K562 (cell line): ENCODE data around the gene HIVEP2. TPM values are rescaled to one million over a fixed set of nuclear protein-coding genes. Genes with fewer than 3 reads are reported as not detected.

ENCODE experiments used
- ATAC-seq: fragments of 200-7000 bp; cut with Tn5 transposase; 3 replicates; pipeline ENCODE4 v1.9.1; 2020; ENCODE audit warnings: moderate library complexity
- BruUV-seq: library from RNA; stranded (reverse); fragments of 400-500 nt; replicated peaks from 2 replicates; lab custom pipeline; 2021; lab: Mats Ljungman, UMichigan
- CTCF ChIA-PET: fragments of 300-600 bp; formaldehyde crosslinking; extraction: SDS; loops from one replicate; lab custom pipeline; 2021; ENCODE audit warnings: low intra/inter-chr PET ratio; lab: Yijun Ruan, JAX
- POLR2A ChIA-PET: fragments of 300-600, 350-650 bp; sonication (Branson Sonifier 250); formaldehyde crosslinking; extraction: SDS; loops from one replicate; lab custom pipeline; 2021; ENCODE audit warnings: antibody characterized with exemption, inconsistent platforms; lab: Yijun Ruan, JAX
- DNase-seq, 4 experiments: peaks; one replicate each; pipeline versions ENCODE4 v3.0.0 to v3.0.0-alpha.2; 2011 to 2018; ENCODE audit warnings: low spot score in 3 of 4, mixed read lengths in 3 of 4; ENCODE audit errors: extremely low read depth in 1 of 4
- FAIRE-seq: peaks from 2 replicates; lab custom pipeline; 2011; peaks lifted over from hg19 to GRCh38; lab: Jason Lieb, UNC
- H2AFZ ChIP-seq: 2 replicates; pipeline ENCODE4 v1.6.0; 2011; ENCODE audit warnings: low read depth, low read length, control low read depth, inconsistent platforms
- H3K27ac ChIP-seq: fragments of 200-600 bp; 3 replicates; pipeline ENCODE4 v1.8.0; 2011; ENCODE audit warnings: low read depth, mild to moderate bottlenecking, control low read depth, inconsistent platforms, low read length, moderate library complexity, mixed read lengths; ENCODE audit errors: extremely low read depth
- H3K27me3 ChIP-seq, 2 experiments: fragments of 300-600 bp in 1 of 2; 2 replicates in 1 of 2; 3 replicates in 1 of 2; pipeline versions ENCODE4 v1.6.0 to v1.8.0; 2011; ENCODE audit warnings: inconsistent platforms in 2 of 2, low read length in 2 of 2, mild to moderate bottlenecking in 1 of 2, mixed read lengths in 1 of 2, moderate library complexity in 1 of 2; ENCODE audit not compliant: control insufficient read depth in 2 of 2, insufficient read depth in 2 of 2
- H3K36me3 ChIP-seq: fragments of 300-600 bp; 3 replicates; pipeline ENCODE4 v1.8.0; 2011; ENCODE audit warnings: mild to moderate bottlenecking, low read length, inconsistent platforms; ENCODE audit not compliant: control insufficient read depth, insufficient read depth
- H3K4me1 ChIP-seq, 2 experiments: fragments of 200-600 bp in 1 of 2; replicated peaks in 1 of 2; 2 replicates in 1 of 2; 3 replicates in 1 of 2; pipeline versions ENCODE4 v1.5.1 to v1.8.0; 2011; ENCODE audit warnings: inconsistent platforms in 2 of 2, low read length in 2 of 2, mild to moderate bottlenecking in 1 of 2, mixed read lengths in 1 of 2, moderate library complexity in 1 of 2; ENCODE audit not compliant: control insufficient read depth in 2 of 2, insufficient read depth in 2 of 2
- H3K4me2 ChIP-seq: 2 replicates; pipeline ENCODE4 v1.6.1; 2011; ENCODE audit warnings: low read length, control low read depth, inconsistent platforms, mixed read lengths; ENCODE audit not compliant: insufficient read depth
- H3K4me3 ChIP-seq: fragments of 200-600 bp; sonication (generic), shearing (Covaris generic); 2 replicates; pipeline ENCODE4 v1.5.1; 2016; ENCODE audit warnings: control low read depth, inconsistent platforms
- H3K79me2 ChIP-seq: fragments of 200-600 bp; 3 replicates; pipeline ENCODE4 v1.8.0; 2011; ENCODE audit warnings: low read length, inconsistent platforms; ENCODE audit not compliant: control insufficient read depth, insufficient read depth
- H3K9ac ChIP-seq, 2 experiments: 2 replicates each; pipeline versions ENCODE4 v1.6.0 to v1.6.1; 2011; ENCODE audit warnings: low read depth in 2 of 2, low read length in 2 of 2, control low read depth in 1 of 2, inconsistent platforms in 1 of 2, mild to moderate bottlenecking in 1 of 2, mixed read lengths in 1 of 2; ENCODE audit not compliant: insufficient read depth in 1 of 2
- H3K9me1 ChIP-seq: one replicate; pipeline ENCODE4 v1.6.0; 2011; ENCODE audit warnings: inconsistent platforms, mild to moderate bottlenecking, low read length, moderate library complexity; ENCODE audit not compliant: control insufficient read depth, insufficient read depth
- H3K9me3 ChIP-seq: replicated peaks from 2 replicates; pipeline ENCODE4 v1.5.1; 2011; ENCODE audit warnings: low read depth, low read length, inconsistent platforms; ENCODE audit not compliant: control insufficient read depth, insufficient read depth
- H4K20me1 ChIP-seq: replicated peaks from 2 replicates; pipeline ENCODE4 v1.6.1; 2011; ENCODE audit warnings: low read length, inconsistent platforms, mixed read lengths; ENCODE audit not compliant: control insufficient read depth, insufficient read depth
- ARNT ChIP-seq, 2 experiments: fragments of 450-650 bp; IDR thresholded peaks; 2 replicates each; pipeline ENCODE4 v1.6.1; 2016; ENCODE audit warnings: mild to moderate bottlenecking in 1 of 2
- MEIS2 ChIP-seq: fragments of 450-650 bp; IDR thresholded peaks from 2 replicates; pipeline ENCODE4 v1.6.1; 2014; ENCODE audit warnings: mild to moderate bottlenecking; ENCODE audit not compliant: partially characterized antibody
- MIER1 ChIP-seq: fragments of 450-650 bp; IDR thresholded peaks from 2 replicates; pipeline ENCODE4 v1.6.1; 2016; ENCODE audit warnings: antibody characterized with exemption, mild to moderate bottlenecking, low read depth
- NFXL1 ChIP-seq: fragments of 450-650 bp; formaldehyde crosslinking; IDR thresholded peaks from 2 replicates; pipeline ENCODE4 v1.4.0; 2021; ENCODE audit warnings: mild to moderate bottlenecking
- ZNF507 ChIP-seq: conservative IDR thresholded peaks from 2 replicates; pipeline ENCODE4 v1.6.1; 2017; ENCODE audit warnings: missing genetic modification characterization, missing compliant biosample characterization
- WGBS: fragments of 100-300 bp; shearing (Covaris generic); methylation state at CpG from one replicate; pipeline ENCODE4 v1.1.6; 2016; ENCODE audit warnings: low coverage, mixed read lengths; ENCODE audit not compliant: insufficient coverage; ENCODE audit errors: missing lambda C conversion rate; 5-methylcytosine and 5-hydroxymethylcytosine counted together
- in situ Hi-C: fragments of 300-500 bp; cut with MboI; formaldehyde crosslinking; loops from 4 replicates; pipeline ENCODE4 v1.15.0; 2018; ENCODE audit warnings: inconsistent platforms, mixed read lengths
- intact Hi-C: fragments of 100-400 bp; cut with micrococcal nuclease; formaldehyde crosslinking; loops from 2 replicates; pipeline ENCODE4 v1.14.2; 2022
- polyA plus RNA-seq, 8 experiments: library from polyadenylated mRNA; depleted of rRNA in 4 of 8; stranded (reverse) in 5 of 8; unstranded in 3 of 8; fragments of >200 nt; fragmentation: Nextera tagmentation in 2 of 8; fragmentation: Illumina TruSeq in 1 of 8; extraction: Ambion mirVana in 2 of 8; extraction: Trizol in 1 of 8; gene quantifications; 2 replicates each; pipeline versions ENCODE4 v1.2.1 to v1.2.3, GENCODE V29; 2011 to 2014; ENCODE audit warnings: inconsistent platforms in 1 of 8, missing spikeins in 1 of 8
- total RNA-seq, 7 experiments: library from RNA; depleted of rRNA in 6 of 7; stranded (reverse); fragments of >200 nt in 6 of 7; fragmentation: Illumina TruSeq in 2 of 7; extraction: Trizol in 2 of 7; gene quantifications; 2 replicates each; pipeline versions ENCODE4 v1.2.1 to v1.2.3, GENCODE V29; 2011 to 2021; ENCODE audit warnings: low replicate concordance in 1 of 7

Gene HIVEP2
- total and polyA plus RNA-seq, 9 of the 15 experiments (the other 6 are each of a cell fraction or from before 2014, with no cell fraction given) = under 0.01 to 1.2 (median 0.31) TPM

DNA sequence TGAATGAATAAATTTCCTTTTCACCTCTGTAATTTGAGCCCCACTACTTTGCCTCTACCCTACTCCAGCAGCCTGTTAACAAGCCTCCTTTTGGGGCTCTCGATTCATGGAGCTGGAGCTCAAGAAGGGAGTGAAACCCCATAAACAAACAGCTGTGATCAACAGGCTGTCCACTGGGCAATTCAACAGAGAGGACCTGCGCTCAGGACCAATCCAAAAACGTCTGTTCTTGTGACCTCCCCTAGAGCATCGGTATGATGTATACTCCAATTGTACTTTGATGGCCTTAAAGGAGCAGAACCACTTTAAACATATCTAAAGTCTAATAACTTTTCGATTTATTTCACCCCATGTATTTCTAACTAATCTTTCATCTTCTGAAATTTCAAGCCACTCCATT lies 37.4 kb downstream of the HIVEP2 start:
- ATAC-seq (peak; percentile 29; the same call in 1 of the 3 replicates), DNase-seq (no peak), FAIRE-seq (no peak)
- ChIA-PET CTCF (no interaction called here), POLR2A (interaction anchor here (0.5 kb wide), 1 partner anchor 365 kb away, joined by 3 read pairs; no protein-coding TSS in a partner anchor)
- Histone ChIP-seq H3K27ac (no peak overlapping the region), H3K9me3 (no peaks in the 10 kb centered on the region), H3K4me2 (no peak overlapping the region), H3K9ac (no peak overlapping the region), H4K20me1 (no peaks in the 10 kb centered on the region), H3K36me3 (no peaks in the 10 kb centered on the region), H3K4me3 (no peak overlapping the region), H3K9me1 (no peaks in the 10 kb centered on the region), H3K4me1 (no peaks in the 10 kb centered on the region), H2AFZ (no peak overlapping the region), H3K27me3 (no peaks in the 10 kb centered on the region; a peak in 1 of 5 replicates), H3K79me2 (no peaks in the 10 kb centered on the region)
- no TSS peak for BruUV-seq
- TF ChIP-seq NFXL1 (CRISPR knock-in tag) = peak; percentile 46; the same call in 1 of the 2 replicates
- TF ChIP-seq MIER1 = no peak
- no peak for TF ChIP-seq ZNF507 (tag)
- in situ Hi-C loops (no loop called here), intact Hi-C loops (no loop called here)
- WGBS = under 1% methylated on average over 5 of the region's 5 CpGs

DNA sequence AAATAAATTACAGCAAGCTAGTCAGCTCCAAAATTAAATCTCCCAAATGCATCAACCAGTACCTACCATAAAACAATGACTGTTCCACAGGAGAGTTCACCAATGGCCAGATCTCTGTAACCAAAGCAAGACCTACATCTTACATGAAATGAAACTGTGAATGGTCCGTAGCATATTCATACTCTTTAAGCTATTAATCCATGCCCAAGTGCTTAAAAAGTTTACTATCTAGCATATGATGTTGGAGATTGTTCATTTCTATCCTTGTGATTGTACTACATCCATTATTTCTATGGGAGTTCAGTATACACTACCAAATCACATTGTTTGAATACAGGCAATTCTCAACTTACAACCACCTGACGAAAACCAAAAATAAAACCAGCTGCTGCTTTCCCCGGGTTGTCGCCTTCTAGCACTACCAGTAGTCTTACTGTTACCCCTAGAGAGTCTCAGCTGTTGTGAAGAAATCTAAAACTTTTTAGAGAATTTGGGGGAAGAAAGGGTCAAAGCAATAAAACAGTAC lies 38.0 kb downstream of the HIVEP2 start:
- ATAC-seq = no peak
- BruUV-seq = no TSS peak
- POLR2A ChIA-PET = interaction anchor here (0.5 kb wide), 1 partner anchor 9 kb away, joined by 3 read pairs; no protein-coding TSS in a partner anchor
- no peak overlapping the region for H3K4me2 ChIP-seq
- TF ChIP-seq MEIS2 (no peak), ARNT (IDR thresholded peaks at IDR 0.05) (no peak)
- TF ChIP-seq, all 486 proteins: peak for 0
- no peak overlapping the region for H2AFZ ChIP-seq
- in situ Hi-C loops (no loop called here), intact Hi-C loops (no loop called here)
- H3K27me3 ChIP-seq = no peaks in the 10 kb centered on the region; a peak in 1 of 5 replicates
- no peaks in the 10 kb centered on the region for H3K4me1 ChIP-seq
- no peaks in the 10 kb centered on the region for H3K9me1 ChIP-seq
- no peaks in the 10 kb centered on the region for H3K9me3 ChIP-seq
- H3K9ac ChIP-seq = no peak overlapping the region
- DNase-seq (no peak), FAIRE-seq (peak; percentile 63)
- no peaks in the 10 kb centered on the region for H4K20me1 ChIP-seq
- CTCF ChIA-PET = no interaction called here
- H3K4me3 ChIP-seq = no peak overlapping the region
- H3K79me2 ChIP-seq = no peaks in the 10 kb centered on the region
- WGBS = 4% methylated on average over 4 of the region's 4 CpGs
- H3K27ac ChIP-seq = no peak overlapping the region
- H3K36me3 ChIP-seq = no peaks in the 10 kb centered on the region
